DMS53 (cell line): ENCODE measurements around the gene GPHA2.
A peak's percentile ranks its signal among the peaks of the same experiment; 100 is the strongest.
"Not testable (repeated sequence)": the region's sequence is repeated elsewhere in the genome, so short reads cannot be mapped to it uniquely, and the experiment has no call there.

Experiments used
- DNase-seq: peaks from one replicate; lab custom pipeline; 2025; lab: John Stamatoyannopoulos, UW

GPHA2 gene, protein sequence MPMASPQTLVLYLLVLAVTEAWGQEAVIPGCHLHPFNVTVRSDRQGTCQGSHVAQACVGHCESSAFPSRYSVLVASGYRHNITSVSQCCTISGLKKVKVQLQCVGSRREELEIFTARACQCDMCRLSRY

DNA sequence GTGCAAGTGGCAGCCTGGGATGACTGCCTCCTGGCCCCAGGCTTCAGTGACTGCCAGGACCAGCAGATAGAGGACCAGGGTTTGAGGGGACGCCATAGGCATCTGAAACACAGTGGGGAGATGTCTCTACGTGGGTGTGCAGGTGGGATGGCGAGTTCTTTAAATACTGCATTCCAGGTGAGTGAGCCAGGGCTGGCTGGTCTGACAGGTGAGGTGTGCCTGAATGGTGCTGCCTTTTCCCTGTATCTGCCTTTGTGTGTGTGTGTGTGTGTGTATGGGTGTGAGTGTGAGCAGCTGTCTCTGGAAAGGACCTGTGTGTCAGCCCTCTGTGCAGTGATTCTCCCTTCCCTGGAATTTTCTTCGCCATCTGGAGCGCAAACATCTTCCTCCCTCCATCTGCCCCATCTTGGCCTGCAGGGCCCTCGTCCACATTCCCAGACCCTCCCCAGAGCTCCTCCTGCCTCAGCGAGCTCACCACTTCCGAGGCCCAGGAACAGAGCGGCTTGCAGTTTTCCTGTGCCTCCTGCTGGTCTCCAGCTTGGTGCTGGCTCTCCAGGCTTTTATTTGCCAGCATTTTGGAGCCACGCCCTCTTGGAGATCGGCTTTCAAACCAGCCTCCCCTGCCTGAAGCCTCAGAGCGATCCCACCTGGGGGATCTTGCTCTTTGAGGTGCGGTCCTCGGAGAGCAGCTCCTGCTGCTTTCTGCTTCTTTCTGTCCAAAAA lies at the start of gene GPHA2:
Gene GPHA2 (minus strand): TSS at position 535 of the 723 bp plus-strand sequence. CDS start 433 bp downstream, at position 102.
- DNase-seq: no peak

DNA sequence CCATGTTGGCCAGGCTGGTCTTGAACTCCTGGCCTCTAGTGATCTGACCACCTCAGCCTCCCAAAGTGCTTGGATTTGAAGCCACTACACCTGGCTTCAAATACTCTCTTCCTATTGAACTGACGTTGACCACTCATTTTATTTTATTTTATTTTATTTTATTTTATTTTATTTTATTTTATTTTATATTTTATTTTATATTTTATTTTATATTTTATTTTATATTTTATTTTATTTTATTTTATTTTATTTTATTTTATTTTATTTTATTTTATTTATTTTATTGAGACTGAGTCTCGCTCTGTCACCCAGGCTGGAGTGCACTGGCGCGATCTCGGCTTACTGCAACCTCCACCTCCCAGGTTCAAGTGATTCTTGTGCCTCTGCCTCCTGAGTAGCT lies 47.6 kb upstream of the GPHA2 start:
- DNase-seq: not testable (repeated sequence)

DNA sequence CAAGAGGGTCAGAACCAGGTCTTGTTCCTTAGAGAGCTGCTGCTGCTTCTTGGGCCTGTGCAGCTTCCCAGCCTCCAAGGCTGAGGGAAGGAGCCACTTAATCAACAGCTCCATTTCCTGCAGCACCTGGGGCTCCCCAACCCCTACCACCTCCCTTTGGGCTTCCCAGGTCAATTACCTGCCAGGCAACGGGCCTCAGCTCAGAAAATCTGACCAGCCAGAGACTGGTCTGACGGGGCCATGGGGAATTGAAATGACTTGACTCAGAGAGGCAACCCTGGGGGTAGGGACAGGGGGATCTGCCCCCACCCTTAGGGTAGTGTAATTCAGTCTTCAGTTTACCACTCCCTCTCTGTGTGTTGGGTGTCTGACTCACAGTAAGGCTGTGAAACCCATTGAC lies 41.0 kb upstream of the GPHA2 start:
- DNase-seq: no peak

DNA sequence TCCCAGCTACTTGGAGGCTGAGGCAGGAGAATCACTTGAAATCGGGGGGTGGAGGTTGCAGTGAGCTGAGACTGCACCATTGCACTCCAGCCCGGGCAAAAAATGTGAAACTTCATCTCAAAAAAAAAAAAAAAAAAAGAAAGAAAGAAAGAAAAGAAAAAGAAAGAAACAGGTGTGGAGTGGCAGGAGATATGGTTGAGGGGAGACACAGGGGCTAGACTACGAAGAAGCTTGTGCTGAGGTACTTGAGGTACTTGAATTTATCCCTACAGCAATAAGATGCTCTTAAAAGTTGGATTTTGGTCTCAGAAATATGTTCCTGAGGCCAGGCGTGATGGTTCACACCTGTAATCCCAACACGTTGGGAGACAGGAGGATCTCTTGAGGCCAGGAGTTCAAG lies 38.4 kb upstream of the GPHA2 start:
- DNase-seq: no peak

DNA sequence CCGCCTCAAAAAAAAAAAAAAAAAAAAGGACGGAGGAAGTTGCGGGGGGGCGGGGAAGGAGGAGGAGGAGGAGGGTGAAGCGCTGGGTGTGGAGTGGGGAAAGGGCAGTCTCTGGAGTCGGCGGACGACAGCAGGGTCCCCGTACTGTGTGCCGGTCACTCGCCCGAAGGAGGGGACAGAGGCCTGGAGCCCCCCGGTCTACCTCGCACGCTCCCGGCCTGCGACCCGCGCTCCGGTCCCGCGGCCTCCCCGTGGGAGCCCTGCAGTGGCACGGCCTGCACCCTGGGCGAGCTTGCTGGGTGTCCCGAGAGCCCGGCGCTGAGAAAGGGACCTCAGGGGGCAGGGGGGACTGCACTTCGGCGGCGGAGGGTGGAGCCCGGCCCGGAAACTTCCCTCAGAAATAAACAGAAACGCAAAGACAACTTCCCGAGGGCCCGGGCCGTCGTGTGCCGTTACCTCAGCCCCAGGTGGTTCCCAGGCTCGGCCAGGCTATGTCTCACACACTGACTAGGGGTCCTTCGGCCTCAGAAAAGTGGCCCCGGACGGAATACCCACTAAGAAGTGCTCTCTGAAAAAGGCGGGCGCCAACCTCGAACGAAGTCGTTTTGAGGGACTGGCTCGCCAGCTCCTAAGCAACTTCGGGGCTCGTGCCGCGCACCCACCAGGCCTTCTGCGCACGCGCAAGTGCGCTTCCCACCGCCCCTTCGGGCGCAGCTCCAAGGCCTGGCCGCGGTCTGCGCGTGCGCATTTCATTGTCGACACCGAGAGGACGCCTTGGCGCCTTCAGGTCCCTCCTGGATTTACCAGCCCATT lies 35.9 kb upstream of the GPHA2 start, which contains the start of gene MAJIN:
Gene MAJIN (minus strand): TSS at position 688 of the 813 bp plus-strand sequence. CDS start 12,703 bp downstream, outside the sequence.
- DNase-seq: peak; percentile 99

DNA sequence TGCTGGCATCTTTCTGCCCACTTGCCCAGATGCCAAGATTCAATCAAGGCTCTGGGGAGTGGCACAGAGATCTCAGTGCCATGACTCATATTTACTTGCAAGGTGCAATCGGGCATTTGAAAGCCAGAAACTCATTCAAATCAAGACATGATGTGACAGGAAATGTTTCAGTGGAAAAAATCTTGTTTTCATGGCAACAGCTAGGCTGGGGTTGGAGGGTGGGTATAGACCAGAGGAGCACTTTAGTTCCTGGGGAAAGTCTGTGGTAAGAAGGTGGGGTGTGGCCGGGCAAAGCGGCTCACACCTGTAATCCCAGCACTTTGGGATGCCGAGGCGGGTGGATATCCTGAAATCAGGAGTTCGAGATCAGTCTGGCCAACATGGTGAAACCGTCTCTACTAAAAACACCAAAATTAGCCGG lies 35.0 kb upstream of the GPHA2 start:
- DNase-seq: peak; percentile 36

DNA sequence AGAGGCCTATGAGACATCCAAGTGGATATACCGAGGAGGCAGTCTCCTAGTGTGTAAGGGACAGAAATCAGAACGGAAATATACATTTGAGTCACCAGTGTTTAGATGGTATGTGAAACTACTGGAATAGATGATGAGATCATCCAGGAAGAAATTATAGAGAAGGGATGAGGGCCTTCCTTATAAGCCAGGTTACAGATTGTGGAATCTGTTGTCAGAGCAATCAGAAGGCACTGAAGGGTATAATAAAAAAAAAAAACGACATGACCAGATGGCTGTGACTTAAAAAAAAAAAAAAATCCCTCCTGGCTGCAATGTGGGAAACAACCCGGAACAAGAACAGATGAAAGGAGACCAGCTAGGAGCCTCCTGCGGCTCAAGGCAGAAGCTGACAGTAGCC lies 33.5 kb upstream of the GPHA2 start:
- DNase-seq: peak; percentile 93

DNA sequence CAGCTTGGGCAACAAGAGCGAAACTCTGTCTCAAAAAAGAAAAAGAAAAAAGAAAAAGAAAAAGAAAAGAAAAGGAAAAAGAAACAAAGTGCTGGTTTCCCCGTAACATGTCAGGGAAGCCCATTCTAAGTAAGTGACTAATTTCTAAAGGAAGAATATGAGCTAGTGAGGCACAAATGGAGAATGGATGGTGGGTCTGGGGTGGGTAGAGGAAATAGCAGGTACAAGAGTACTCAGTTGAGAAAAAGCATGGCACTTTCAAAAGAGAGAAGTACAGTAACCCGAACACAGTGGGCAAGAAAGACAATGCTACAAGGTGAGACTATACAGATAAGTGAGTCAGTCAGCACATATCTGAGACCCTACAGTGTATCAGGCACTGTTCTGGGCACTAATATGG lies 31.7 kb upstream of the GPHA2 start:
- no peak for DNase-seq

DNA sequence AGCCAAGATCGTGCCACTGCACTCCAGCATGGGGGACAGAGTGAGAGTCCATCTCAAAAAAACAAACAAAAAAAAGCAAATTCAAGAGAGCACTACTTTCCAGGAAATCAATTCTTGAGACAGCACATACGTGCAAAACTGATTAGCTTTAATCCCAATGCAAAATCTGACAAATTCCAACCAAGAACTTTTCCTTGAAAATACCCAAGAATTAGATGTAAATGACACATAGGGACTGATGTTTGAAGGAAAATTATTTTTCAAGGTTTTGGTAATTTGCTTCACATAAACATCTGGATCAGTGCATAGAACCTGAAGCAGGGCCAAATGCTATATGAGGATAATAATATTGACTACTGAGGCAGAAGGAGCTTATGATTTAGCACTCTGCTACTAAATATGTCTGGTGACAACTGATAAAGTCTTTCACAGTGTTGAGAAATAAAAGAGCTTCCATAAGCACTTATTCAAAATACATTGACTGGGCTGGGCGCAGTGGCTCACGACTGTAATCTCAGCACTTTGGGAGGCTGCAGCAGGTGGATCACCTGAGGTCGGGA lies 27.5 kb upstream of the GPHA2 start:
- no peak for DNase-seq

DNA sequence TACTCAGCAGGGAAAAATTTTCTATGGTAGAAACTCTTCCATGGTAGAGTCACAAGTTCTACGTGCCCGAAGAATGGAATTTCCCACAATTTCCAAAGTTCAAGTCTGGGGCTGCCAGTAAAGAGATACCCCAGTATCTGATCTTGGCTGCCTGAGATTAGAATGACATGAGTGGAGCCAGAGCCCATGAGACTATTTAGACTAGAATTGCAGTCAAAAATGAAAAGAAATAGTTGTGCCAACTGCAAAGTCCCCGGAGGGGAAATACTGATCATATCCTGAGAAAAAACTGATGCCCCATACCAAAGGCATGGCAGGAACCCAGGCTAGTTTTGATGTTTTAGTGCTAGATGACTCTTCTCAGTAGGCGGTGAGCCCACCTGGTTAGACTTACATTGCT lies 25.0 kb upstream of the GPHA2 start:
- DNase-seq: no peak

DNA sequence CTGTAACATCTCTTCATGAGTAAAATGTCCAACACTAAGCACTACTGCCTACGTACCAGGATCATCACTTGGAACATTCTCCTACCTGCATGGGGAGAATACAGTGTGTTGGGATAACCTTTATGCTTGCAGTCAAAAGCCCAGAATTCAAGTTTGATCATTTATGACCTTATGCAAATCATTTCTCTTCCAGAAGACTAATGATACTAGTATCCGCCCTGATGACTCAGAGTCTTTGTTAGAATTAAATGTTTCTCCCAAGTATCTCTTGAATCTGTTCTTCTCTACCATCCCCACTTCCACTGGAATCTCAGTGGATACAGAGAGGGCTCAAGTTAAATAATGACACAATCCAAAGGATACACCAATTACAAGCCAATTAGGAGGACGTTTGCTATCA lies 23.8 kb upstream of the GPHA2 start:
- DNase-seq: no peak

DNA sequence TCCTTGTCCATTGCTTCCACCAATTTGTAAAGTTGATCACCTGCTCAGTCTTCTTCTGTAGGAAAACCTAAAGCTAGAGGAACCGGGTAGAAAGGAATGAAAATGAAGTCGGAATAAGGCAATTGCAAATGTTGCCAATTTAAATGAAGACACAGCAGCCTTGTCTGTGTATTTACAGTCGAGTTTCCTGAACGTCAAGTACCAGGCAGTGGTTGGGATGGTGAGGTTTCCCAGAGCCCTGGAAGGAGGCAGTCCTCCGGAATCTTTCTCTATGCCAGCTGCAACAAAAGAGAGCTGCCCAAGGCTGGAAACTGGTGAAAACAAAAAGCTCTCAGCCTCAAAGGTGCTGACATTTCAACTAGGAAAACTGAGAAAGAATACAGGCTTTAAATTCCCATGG lies 18.5 kb upstream of the GPHA2 start:
- no peak for DNase-seq

DNA sequence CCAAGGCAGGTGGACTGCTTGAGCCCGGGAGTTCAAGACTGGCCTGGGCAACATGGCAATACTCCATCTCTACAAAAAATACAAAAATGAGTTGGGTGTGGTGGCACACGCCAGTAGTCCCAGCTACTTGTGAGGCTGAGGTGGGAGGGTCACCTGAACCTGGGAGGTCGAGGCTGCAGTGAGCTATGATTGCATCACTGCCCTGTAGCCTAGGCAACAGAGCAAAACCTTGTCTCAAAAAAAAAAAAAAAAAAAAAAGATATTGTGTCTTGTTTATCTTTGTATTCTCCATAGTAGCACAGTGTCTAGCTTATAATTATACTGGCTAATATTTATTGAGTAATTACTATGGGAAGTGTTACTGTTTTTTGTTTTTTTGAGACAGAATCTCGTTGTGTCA lies 15.8 kb upstream of the GPHA2 start:
- DNase-seq: no peak

DNA sequence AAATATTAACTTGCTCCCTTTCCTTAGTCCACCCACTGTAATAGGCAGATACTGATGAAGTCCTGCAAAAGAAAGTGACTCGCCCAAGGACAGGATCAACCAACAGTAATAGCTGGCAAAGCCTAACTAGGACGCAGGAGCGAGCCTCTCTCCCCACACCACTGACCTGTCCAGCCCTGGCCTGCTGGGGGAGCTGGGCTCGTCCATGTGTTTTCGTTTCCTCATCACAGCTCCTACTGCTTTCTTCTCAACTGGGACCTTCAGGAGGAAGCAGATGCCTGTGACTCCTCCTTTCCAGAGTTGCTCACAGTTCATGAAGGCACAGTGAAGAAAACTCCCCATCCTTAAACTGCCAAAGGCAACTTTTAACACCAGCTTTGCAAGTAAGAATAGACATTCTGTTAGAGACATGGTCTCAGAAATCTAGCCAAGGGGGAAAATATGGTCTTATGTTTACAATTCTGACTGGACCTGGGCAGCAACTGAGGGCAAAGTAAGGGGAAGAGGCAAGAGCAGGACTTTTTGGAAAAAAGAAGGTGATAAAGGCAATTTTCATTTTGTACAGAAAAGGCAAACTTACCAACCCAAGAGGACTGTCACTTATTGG lies 11.6 kb upstream of the GPHA2 start:
- no peak for DNase-seq

DNA sequence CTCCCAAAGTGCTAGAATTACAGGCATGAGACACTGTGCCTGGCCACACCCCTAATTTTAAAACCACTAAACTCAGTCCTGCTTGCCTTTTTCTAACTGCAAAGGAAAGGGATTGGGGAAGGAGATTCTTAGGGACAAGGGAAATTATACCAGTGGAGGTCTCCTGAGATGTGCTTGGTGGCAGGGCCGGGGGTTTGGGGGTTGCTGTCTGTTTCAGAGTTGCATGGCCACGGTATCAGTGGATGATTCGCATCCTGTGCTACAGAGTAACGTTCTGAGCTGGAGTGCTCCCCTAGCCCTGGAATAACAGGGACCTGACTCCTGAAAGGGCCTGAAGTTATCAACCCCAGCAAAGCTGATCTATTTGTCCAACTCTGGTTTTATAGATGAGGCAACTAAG lies 846 bp upstream of the GPHA2 start:
- DNase-seq: no peak

DNA sequence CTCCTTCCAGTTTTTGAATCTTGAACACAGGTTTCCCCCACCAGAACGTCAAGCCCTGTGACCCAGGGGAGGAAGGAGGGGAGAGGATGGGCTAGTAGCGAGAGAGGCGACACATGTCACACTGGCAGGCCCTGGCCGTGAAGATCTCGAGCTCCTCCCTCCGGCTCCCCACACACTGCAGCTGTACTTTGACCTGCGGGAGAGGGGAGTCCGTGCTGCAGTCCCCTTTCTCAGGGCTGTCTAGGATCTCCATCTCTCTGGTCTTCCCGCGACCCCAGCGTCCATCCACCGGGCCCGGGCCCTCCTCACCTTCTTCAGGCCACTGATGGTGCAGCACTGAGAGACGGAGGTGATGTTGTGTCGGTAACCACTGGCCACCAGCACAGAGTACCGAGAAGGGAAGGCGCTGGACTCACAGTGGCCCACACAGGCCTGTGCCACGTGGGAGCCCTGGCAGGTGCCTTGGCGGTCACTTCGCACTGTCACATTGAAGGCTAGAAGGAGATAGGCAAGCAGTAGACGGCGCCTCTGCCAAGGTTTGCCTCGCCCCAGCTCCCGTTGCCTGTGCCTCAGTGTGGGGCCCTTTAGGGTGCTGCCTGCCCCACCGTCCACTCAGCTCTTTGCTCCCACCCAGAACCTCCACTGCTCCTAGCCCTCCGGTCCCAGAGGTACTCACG lies 873 bp downstream of the GPHA2 start:
- DNase-seq: no peak

DNA sequence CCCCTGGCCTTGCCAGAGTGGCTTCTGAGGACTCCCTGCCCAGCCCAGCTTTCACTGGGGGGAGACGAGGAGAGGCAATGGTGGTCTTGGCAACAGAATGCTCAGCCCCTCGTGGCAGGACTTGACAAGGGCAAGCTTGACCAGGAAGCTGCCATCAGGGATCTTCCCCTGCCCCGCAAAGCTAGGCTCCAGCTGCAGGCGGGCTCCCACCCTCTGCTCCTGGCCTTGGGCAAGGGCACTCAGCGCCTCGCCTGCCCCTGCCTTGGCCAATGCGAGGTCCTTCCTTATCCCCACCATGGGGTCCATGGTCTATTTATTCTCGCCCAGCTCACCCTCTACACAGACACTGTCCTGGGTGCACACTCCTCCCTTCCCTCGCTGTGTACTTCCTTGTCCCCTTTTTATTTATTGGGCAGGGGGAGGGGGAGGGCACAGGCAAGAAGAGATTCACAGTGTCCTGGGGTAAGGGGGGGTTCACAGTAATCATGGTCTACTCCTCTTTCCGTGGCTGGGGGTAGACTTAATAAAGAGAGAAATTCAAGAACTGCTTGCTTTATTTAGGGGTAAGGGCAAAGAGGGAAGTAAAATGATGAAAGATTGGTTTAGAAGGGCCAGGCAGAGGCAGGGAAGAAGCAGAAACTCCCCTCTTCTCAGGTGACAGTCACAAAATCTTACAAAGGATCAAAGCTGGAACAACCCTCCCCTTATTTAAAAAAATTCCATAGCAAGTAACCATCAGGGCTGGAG lies 1.6 kb downstream of the GPHA2 start:
- no peak for DNase-seq

DNA sequence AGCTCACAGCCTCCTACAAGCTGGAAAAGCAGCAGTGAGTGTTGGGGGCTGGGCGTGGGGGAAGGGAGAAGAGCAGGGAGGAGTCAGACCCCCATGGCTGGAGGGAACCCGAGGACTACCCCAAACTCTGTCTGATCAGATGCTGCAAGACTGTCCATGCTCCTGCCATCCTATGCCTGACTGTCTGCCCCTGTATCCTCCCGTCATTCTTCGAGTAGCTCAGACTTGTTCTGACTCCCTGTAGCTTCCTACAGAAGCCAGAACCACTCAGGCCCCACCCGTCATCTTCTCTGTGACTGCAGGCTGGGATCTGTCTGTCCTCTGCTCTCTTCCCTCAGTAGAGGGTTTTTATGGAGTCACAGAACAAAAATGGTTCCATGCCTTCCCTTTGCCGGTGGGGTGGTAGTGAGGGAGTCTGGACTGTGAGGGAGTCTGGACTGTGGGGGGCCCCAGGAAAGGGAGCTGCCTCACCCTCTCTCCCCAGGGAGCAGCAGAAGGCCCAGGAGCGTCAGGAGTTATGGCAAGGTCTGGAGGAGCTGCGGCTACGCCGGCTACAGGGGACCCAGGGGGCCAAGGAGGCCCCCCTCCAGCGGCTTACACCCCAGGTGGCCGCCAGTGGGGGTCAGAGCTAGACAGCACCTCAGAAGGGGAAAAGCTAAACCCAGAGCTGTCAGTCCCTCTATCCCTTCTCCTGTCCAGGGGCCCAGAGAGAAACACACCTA lies 2.3 kb downstream of the GPHA2 start:
- no peak for DNase-seq

DNA sequence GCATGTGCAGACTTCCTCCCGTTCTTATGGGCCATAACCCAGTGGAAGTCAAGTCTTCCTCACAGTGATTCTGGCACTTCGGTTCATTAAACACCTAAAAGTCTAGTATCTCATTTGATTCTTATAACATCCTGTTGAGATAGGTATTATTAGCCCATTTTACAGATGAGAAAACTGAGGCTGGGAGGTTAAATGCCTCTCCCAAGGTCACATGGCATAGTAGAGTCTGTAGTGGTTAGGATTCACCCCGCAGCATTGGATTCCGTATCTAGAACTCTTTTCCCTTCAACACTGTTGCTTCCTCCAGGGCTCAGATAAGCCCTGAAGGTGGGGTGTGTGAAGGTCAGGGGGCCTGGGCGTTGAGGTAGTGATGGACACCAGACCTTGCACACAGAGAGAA lies 3.4 kb downstream of the GPHA2 start:
- DNase-seq: no peak

DNA sequence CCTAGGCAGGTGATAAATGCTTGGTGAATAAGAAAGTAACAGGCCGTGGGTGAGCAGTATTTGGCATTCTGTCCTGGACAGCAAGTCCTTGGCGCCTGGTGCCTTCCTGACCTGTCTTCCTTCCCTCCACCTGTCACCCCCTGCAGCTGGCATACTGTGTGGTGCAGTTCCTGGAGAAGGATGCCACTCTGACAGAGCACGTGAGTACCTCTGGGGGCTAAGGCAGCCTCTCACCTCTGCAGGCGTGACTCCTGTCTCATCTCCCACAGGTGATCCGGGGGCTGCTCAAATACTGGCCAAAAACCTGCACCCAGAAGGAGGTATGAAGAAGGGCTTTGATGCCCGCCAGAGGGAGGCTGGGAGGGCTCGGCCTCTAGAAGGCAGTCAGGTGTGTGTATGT lies 4.4 kb downstream of the GPHA2 start:
- no peak for DNase-seq
